ENCODE measurements around the gene EEF1AKMT3.

EEF1AKMT3 gene

DNA sequence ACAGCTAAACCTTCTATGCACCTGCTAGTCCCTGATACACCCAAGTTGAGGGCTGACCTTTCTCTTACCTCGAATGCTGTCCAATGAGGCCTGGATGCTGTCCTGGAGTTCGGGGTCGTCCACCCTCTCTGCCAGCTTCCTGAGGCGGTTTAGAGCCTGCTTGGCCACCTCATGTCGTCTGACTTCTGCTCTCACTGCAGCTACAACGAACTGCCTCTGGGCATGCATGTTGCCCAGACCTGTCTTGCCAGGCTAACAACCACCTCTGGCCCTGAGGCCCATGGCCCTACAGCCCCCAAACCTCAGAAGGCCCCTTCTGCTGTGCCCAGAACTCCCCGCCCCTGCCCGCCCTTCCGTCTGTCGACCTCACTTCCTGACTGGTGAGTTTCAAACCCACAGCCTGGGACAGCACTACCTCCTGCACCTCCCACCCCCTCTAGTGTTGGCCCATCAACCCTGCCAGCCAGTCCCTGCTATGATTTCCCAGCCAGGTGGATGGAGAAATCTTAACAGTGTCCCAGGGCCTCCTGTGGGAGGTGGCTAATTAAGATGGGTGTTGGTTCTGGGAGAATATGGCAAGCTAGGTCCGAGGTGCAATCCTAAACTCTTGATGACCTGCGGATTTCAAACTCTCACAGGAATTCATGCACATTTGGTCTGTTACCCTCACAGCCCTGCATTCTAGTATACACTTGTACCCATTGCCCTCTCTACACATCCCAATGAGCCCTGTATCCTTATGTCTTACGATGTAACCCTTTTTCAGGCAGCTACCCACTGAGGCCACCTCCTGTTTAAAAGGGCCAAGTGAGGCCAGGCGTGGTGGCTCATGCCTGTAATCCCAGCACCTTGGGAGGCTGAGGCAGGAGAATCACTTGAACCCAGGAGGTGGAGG, 30.3 kb upstream of the EEF1AKMT3 start:
- peak; percentile 67 to 81 for DNase-seq

DNA sequence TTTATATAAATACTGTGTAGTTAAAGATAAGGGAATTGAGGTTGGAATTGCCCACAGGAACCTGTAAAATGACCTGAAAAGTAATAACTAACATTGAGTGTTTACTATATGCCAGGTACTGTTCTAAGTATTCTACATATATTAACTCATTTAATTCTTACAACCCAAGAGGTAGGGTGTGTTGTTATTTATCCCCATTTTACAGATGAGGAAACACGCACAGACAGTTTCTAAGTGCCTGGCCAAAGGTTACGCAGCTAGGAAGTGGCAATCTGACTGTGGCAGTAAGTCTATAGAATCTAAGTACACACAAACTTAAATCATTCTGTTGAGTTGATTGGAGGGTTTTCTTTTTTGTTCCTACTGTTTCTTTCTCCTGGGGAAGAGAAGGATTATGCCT, 28.6 kb upstream of the EEF1AKMT3 start:
- Mint-ChIP-seq H3K9me3 (no peaks in the 10 kb centered on the region), H3K4me3 (peak overlapping the region; percentile 92 to 99), H3K27ac (peak overlapping the region in 1 of 2 donors; percentile 96), H3K27me3 (no peaks in the 10 kb centered on the region), H3K4me1 (peaks cover 80% of the 10 kb centered on the region)
- DNase-seq (no peak), ATAC-seq (no peak)

More for the DNA sequence above, 30.3 kb upstream of the EEF1AKMT3 start:
- Mint-ChIP-seq H3K4me3 (peak overlapping the region; percentile 83 to 87), H3K27ac (peak overlapping the region; percentile 75 to 84), H3K4me1 (peaks cover 69% of the 10 kb centered on the region), H3K27me3 (no peaks in the 10 kb centered on the region), H3K9me3 (no peaks in the 10 kb centered on the region)
- peak; percentile 73 for ATAC-seq

DNA sequence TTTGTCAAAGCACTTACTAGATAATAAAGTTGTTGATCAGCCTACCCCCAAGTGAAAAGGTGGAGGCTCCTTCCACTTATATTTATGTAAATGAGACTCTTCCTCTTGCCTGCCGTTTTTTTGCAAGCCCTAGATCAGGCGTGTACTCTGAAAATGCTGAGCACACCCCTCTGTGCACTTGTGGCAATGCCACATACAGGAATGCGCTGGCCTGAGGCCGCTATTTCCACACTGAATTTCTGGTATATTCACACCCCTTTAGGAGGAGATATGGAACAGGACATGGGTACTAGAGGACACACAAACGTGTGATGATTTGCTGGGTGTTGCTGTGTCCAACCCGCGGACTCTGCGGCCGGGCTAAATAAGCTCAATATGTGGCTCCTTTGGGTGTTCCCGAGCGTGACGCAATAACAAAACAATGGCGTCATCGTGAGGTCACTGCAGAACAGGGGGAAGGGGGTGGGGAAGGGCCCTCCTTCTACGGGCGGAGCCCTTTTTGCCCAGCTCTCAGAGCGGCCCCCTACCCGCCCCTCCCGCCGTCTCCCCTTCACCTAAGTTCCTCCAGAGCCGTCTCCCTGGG, 28.1 kb upstream of the EEF1AKMT3 start:
- H3K4me1 Mint-ChIP-seq = peaks cover 80% of the 10 kb centered on the region
- ATAC-seq (peak; percentile 72), DNase-seq (peak; percentile 72 to 84)
- H3K9me3 Mint-ChIP-seq = no peaks in the 10 kb centered on the region
- peak overlapping the region; percentile 92 to 99 for H3K4me3 Mint-ChIP-seq
- H3K27me3 Mint-ChIP-seq = no peaks in the 10 kb centered on the region
- peak overlapping the region; percentile 96 to 99 for H3K27ac Mint-ChIP-seq

DNA sequence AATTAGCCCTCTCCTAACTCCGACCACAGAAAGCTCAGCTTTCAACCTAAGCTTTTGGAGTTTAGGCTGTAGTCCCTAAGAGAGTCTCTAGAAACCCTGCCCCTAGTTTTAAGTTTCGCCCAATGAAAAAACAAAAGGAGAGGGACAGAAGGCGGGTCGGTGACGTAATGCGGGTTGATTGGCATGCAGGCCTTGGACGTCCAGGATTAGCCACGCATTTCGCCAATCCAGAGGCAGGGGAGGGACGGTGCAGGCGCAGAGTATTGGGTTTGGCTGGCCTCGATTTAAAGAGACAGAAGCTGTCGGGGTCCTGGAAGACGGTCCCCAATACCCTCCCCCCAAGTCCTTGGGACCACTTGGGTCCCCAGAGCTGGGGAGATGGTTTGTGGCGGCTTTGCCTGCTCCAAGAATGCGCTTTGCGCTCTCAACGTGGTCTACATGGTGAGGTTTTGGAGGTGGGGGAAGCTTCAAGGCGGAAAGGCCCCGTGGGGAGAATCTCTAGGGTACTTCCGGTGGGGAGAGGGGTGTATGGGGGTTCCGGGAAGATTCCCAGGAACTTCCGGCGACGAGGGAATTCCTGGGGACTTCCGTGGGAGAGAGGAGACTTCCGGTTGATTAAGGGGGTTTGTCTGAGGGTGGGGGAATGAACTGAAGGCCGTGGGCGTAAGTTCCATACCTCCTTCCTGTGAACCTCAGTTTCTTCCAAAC, 27.5 kb upstream of the EEF1AKMT3 start, which contains the start of gene TSPAN31:
Gene TSPAN31 (plus strand): TSS at position 263 of the 708 bp plus-strand sequence. CDS start 116 bp downstream, at position 379.
- peak within 1 kb of the TSS; percentile 92 to 99 for H3K4me3 Mint-ChIP-seq
- no peaks in the 10 kb centered on the region for H3K27me3 Mint-ChIP-seq
- H3K27ac Mint-ChIP-seq = peak within 1 kb of the TSS; percentile 96 to 99
- DNase-seq = peak; percentile 91 to 94
- ATAC-seq = peak; percentile 86
- no peaks in the 10 kb centered on the region for H3K9me3 Mint-ChIP-seq
- peaks cover 78% of the 10 kb centered on the region for H3K4me1 Mint-ChIP-seq

DNA sequence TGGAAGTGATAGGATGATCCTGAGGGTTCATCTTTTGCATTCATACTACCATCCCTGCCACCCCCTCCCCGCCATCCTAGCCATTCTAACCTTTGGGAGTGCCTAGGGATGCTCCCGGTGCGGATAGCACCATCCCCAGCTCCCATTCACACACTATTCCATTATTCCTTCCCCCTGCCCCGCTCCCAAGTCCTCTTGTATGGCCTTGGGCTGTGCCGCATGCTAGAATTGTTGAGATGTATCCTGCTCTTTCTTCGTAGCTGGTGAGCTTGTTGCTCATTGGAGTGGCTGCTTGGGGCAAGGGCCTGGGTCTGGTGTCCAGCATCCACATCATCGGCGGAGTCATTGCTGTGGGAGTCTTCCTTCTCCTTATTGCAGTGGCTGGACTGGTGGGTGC, 26.9 kb upstream of the EEF1AKMT3 start:
- Mint-ChIP-seq H3K27me3 (no peaks in the 10 kb centered on the region), H3K9me3 (no peaks in the 10 kb centered on the region), H3K27ac (peak overlapping the region; percentile 96 to 99), H3K4me3 (peak overlapping the region; percentile 92 to 99), H3K4me1 (peaks cover 77% of the 10 kb centered on the region)
- ATAC-seq = no peak
- no peak for DNase-seq

DNA sequence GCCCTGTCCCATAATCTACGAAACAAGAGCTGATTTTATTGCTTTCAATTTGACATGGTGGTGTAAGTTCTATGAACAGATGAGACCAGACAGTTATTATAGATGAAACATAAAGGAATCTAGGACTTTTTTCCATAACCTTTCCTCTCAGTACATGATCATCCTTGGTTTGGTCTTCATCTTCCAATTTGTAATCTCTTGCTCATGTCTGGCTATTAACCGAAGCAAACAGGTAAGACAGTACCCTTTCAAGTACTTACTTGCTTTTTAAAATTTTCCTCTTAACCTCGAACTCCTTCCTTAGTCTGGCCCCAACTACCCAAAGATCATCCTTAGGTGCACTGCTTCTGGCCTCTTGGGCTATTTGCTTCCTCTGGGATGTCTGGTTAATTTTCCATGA, 26.4 kb upstream of the EEF1AKMT3 start:
- Mint-ChIP-seq H3K4me1 (peaks cover 77% of the 10 kb centered on the region), H3K4me3 (peak overlapping the region; percentile 92 to 99), H3K27ac (peak overlapping the region; percentile 52 to 99), H3K9me3 (no peaks in the 10 kb centered on the region), H3K27me3 (no peaks in the 10 kb centered on the region)
- ATAC-seq (no peak), DNase-seq (no peak)

DNA sequence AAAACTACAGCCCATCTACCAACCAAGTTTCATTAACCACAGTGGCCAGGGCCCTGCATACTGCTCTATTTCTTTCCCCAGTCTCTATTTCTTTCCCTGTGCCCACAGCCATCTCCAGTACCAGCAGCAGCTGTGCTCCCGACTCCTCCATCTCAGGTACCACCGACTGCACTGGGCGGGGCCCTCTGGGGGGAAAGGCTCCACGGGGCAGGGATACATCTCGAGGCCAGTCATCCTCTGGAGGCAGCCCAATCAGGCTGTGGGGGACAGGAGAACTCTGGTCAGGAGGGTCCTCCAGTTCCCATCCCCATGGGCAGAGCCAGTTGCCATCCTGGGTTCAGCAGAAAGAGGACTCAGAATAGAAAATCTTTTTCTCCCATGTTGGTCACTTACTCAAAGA, 23.4 kb upstream of the EEF1AKMT3 start:
- no peaks in the 10 kb centered on the region for H3K9me3 Mint-ChIP-seq
- ATAC-seq (no peak), DNase-seq (no peak)
- no peaks in the 10 kb centered on the region for H3K27me3 Mint-ChIP-seq
- H3K4me1 Mint-ChIP-seq = peaks cover 85% of the 10 kb centered on the region
- H3K27ac Mint-ChIP-seq = peak overlapping the region in 1 of 2 donors; percentile 31
- no peak overlapping the region for H3K4me3 Mint-ChIP-seq

DNA sequence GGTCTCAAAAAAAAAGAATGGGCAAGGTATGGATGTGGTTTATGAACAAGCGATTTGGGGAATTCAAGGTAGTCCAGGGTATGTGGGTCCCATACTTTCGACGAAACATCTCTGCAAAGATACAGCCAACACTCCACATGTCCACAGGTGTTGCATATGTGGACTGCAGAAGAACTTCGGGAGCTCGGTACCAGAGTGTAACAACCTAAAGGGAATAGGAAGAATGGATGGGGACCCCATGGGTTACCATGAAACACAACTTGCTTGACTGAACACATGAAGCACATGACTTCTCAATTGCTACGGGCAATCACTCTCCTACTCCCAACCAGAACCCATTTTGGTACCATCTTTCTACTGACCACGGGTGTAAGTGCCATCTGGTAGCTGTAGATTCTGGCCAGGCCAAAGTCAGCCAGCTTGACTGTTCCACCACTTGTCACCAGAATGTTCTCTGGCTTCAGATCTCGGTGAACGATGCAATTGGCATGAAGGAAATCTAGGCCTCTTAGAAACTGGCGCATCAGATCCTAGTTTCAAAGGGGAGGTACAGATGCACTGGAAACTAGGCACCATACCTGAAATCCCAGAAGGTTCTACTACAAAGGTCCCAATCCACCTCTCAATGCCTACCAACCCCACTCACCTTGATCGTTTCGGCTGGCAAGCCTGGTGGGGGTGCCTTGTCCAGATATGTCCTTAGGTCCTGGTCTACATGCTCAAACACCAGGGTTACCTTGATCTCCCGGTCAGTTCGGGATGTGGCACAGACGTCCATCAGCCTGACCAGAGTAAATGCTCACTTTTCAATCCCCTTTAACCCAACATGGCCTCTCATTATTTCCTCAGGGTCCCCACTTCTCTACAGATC, 21.6 kb upstream of the EEF1AKMT3 start:
- ATAC-seq = no peak
- no peaks in the 10 kb centered on the region for H3K27me3 Mint-ChIP-seq

DNA sequence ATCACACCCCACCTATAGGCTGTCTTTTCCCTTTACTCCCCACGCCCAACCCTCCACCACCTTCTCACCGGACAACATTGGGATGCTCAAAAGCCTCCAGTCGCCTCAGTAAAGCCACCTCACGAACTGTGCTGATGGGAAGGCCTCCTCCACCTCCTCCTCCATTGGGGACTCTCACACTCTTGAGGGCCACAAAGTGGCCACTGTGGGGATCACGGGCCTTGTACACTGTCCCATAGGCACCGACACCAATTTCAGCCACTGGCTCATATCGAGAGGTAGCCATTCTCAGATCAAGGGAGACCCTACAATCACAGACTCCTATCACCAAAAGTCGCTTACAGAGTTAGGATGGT, 21.0 kb upstream of the EEF1AKMT3 start:
- ATAC-seq (no peak), DNase-seq (no peak)
- peaks cover 75% of the 10 kb centered on the region for H3K4me1 Mint-ChIP-seq
- H3K27ac Mint-ChIP-seq = peak overlapping the region; percentile 97 to 98
- peak overlapping the region; percentile 93 to 97 for H3K4me3 Mint-ChIP-seq
- H3K9me3 Mint-ChIP-seq = no peaks in the 10 kb centered on the region
- no peaks in the 10 kb centered on the region for H3K27me3 Mint-ChIP-seq

More for the DNA sequence above, 21.6 kb upstream of the EEF1AKMT3 start:
- Mint-ChIP-seq H3K27ac (peak overlapping the region; percentile 97 to 98), H3K9me3 (no peaks in the 10 kb centered on the region), H3K4me1 (peaks cover 77% of the 10 kb centered on the region), H3K4me3 (peak overlapping the region; percentile 93 to 97)
- no peak for DNase-seq

DNA sequence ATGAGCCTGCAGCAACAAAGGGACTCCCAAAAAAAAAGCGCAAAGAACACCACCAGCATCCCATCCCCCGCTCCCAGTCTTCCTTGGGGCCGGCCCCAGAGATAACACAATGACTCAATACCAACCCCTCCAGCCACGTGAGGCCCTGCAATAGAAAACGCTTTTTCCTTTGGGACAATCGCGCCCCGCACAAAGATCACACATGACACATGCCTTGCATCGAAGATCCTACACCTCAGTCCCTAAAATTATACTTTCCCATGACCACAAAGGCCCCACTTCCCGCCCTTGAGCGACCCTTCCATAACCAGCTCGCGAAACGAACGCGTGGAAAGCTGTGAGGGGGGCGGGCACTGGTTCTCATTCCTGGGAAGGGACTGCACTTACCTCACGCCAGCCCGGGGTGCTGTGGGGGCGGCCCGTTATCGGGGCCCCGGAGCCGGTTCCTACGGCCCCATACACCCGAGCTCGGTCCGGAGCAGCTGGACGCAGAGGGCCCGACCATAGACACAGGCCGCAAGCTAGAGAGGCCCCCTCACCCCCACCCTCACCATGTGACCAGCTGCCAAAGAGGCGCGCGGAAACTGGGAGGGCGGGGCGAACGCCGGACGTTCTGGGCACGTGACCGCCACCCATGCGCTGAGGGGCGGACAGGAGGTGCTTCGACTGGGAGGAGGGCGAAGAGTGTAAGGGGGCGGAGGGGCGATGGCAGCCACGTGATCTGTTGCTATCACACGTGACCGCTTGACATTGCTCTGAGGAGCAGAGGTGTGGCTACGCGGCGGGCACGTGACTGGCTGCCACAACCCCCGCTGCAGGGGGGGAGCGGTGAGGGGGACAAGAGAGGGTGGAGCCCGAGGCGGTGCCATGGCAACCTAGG, 20.4 kb upstream of the EEF1AKMT3 start, which contains the start of gene CDK4:
Gene CDK4 (minus strand): TSS at position 523 of the 880 bp plus-strand sequence. CDS start 593 bp downstream, outside the sequence.
- Mint-ChIP-seq H3K27ac (peak within 1 kb of the TSS; percentile 97 to 98), H3K4me1 (peaks cover 76% of the 10 kb centered on the region), H3K9me3 (no peaks in the 10 kb centered on the region), H3K4me3 (peak within 1 kb of the TSS; percentile 93 to 97), H3K27me3 (no peaks in the 10 kb centered on the region)
- peak; percentile 82 for ATAC-seq
- DNase-seq = peak; percentile 99 to 100

DNA sequence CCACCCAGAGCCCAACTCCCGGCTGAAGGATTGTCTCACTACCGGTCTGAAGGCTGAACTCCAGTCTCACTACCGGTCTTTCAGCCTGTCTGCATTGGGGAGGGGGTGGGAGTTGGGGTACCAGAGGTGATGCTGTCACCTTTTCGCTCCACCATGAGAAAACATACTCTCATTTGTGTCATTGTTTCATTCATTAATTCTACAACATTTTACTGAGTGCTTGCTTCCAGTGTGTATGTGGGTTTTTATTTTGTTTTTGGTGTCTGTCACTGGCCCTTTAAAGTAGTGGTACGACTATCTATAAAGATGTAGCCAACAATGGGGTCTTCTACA, 19.8 kb upstream of the EEF1AKMT3 start:
- Mint-ChIP-seq H3K4me1 (peaks cover 72% of the 10 kb centered on the region), H3K9me3 (no peaks in the 10 kb centered on the region), H3K4me3 (peak overlapping the region; percentile 93 to 97), H3K27me3 (no peaks in the 10 kb centered on the region), H3K27ac (peak overlapping the region; percentile 14 to 54)
- DNase-seq (no peak), ATAC-seq (no peak)

DNA sequence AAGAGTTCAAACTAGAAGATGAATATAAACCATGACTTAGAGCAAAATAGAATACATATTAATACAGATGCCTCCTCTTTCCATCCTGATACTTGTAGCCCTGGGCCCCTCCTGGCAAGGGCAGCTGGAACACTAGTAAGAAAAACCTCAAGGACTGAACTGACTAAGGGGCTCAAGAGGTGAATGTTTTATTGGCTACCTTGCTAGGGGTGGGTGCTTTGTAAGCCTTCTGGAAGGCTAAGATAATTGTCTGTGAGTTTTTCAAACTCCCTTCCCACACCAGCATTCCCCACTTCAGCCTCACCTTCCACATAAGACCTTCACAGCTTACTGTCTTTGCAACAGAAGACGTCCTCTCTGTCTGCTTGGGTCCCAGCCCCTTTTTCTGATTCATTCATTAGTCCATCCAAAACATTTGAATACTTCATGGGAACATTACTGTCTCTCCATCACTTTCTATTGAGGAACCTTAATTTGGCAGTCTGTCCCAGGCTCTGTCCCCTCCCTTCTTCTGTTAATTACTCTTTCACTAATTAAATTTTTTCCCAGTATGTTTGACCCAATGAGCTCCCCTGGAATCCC, 18.6 kb upstream of the EEF1AKMT3 start:
- DNase-seq (no peak), ATAC-seq (no peak)
- Mint-ChIP-seq H3K27me3 (no peaks in the 10 kb centered on the region), H3K9me3 (no peaks in the 10 kb centered on the region), H3K27ac (peak overlapping the region in 1 of 2 donors; percentile 13), H3K4me1 (peaks cover 70% of the 10 kb centered on the region), H3K4me3 (peak overlapping the region; percentile 77)

DNA sequence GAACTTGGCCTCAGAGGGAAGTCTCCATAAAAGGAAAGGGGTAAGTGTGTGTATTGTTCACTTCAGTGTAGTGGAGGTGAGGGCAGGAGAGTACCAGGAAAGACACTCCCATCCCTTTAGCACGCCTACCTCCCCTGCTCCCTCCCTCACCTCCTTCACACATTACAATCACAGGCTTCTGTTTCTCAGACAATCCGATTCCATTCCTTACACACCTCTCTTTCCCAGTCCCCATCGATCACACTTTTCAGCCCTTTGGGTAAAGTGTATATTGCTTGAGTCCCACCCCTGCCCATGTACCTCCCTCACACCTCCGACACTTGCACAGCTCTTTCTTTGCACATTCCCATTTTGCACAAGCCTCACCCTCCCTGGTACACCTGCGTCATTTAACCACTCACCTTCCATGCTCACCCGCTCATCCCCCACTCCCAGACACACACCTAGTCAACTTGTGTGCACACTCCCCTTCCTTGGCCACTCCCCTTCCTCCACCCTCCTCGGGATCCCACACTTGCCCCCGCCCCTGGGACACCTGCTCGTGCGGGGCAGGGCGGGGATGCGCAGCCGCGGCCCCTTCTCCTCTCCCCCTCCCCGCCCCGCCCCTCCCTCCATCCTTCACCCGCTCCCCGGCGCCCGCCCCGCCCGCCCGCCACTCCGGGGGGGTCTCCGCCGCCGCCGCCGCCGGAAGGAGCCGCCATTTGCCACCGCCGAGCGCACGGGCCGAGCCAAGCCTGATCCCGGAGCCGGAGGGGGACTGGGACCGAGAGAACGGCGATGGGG, 17.8 kb upstream of the EEF1AKMT3 start, which contains the start of gene MARCHF9:
Gene MARCHF9 (plus strand): TSS at position 693 of the 783 bp plus-strand sequence. CDS start 426 bp downstream, outside the sequence.
- ATAC-seq (peak; percentile 50), DNase-seq (peak; percentile 67 to 81)
- Mint-ChIP-seq H3K27me3 (no peaks in the 10 kb centered on the region), H3K4me1 (peaks cover 70% of the 10 kb centered on the region), H3K27ac (peak within 1 kb of the TSS in 1 of 2 donors; percentile 13), H3K4me3 (peak within 1 kb of the TSS; percentile 92 to 93), H3K9me3 (no peaks in the 10 kb centered on the region)
